ENCODE measurements around the gene NUP85. TPM values are rescaled to one million over a fixed set of nuclear protein-coding genes. Genes with fewer than 3 reads are reported as not detected.

The NUP85 gene
- total RNA-seq, 5 donors from 2014 or later (not counting 1 experiment from before 2014, with no cell fraction given) = 56.2 to 128 (median 106) TPM

Other genes with a start within 250 kb of the NUP85 start
- 10 to 100 TPM; 12.7 to 21.0 (median 14.5) TPM for gene HID1, start 232.9 kb upstream of the NUP85 start, total RNA-seq
- gene CDR2L, start 218.0 kb upstream of the NUP85 start, total RNA-seq = under 1 TPM in 4 of 5 donors, not detected in 1; 0.12 to 0.29 (median 0.19) TPM
- gene MRPL58, start 193.0 kb upstream of the NUP85 start, total RNA-seq = 10 to 100 TPM; 15.6 to 30.6 (median 26.6) TPM
- 100 to 1,000 TPM; 115 to 170 (median 139) TPM for gene ATP5PD, start 158.7 kb upstream of the NUP85 start, total RNA-seq
- 10 to 100 TPM; 22.0 to 32.8 (median 29.0) TPM for gene KCTD2, start 158.5 kb upstream of the NUP85 start, total RNA-seq
- 10 to 100 TPM in 4 of 5 donors, 1 to 10 TPM in 1; 9.1 to 24.3 (median 16.8) TPM for gene SLC16A5, start 117.7 kb upstream of the NUP85 start, total RNA-seq
- 10 to 100 TPM in 3 of 5 donors, 1 to 10 TPM in 2; 8.9 to 23.9 (median 18.8) TPM for gene ARMC7, start 95.7 kb upstream of the NUP85 start, total RNA-seq
- gene NT5C, start 73.9 kb upstream of the NUP85 start, total RNA-seq = 10 to 100 TPM; 21.5 to 88.8 (median 70.1) TPM
- gene JPT1, start 51.2 kb upstream of the NUP85 start, total RNA-seq = 10 to 100 TPM; 28.3 to 55.8 (median 45.4) TPM
- 100 to 1,000 TPM; 239 to 284 (median 269) TPM for gene SUMO2, start 22.7 kb upstream of the NUP85 start, total RNA-seq
- gene GGA3, start 55.9 kb downstream of the NUP85 start, total RNA-seq = 100 to 1,000 TPM in 3 of 5 donors, 10 to 100 TPM in 2; 78.1 to 118 (median 102) TPM
- 10 to 100 TPM; 29.8 to 39.4 (median 33.6) TPM for gene MRPS7, start 56.2 kb downstream of the NUP85 start, total RNA-seq
- 10 to 100 TPM; 27.1 to 45.6 (median 39.2) TPM for gene MIF4GD, start 65.6 kb downstream of the NUP85 start, total RNA-seq
- gene SLC25A19, start 83.8 kb downstream of the NUP85 start, total RNA-seq = 10 to 100 TPM; 12.4 to 30.1 (median 25.9) TPM
- 100 to 1,000 TPM; 103 to 133 (median 130) TPM for gene GRB2, start 200.0 kb downstream of the NUP85 start, total RNA-seq

Measured in T-cell (primary cell).